Glutamatergic neuron (in vitro differentiated cells): ENCODE results near the gene OGFR. TPM values are rescaled to one million over a fixed set of nuclear protein-coding genes. Genes with fewer than 3 reads are reported as not detected.

ENCODE experiments used
- DNase-seq: peaks from one replicate; pipeline ENCODE4 v3.0.0; 2022
- H3K27ac Mint-ChIP-seq: one replicate; pipeline ENCODE4 v1.8.0; 2020; ENCODE audit warnings: mild to moderate bottlenecking, mixed read lengths, inconsistent platforms; ENCODE audit not compliant: unreplicated experiment
- H3K27me3 Mint-ChIP-seq: one replicate; pipeline ENCODE4 v1.8.0; 2020; ENCODE audit warnings: mild to moderate bottlenecking, moderate library complexity, mixed read lengths, inconsistent platforms; ENCODE audit not compliant: unreplicated experiment
- H3K36me3 Mint-ChIP-seq: one replicate; pipeline ENCODE4 v1.8.0; 2020; ENCODE audit warnings: mild to moderate bottlenecking, mixed read lengths, inconsistent platforms; ENCODE audit not compliant: unreplicated experiment
- H3K4me1 Mint-ChIP-seq: one replicate; pipeline ENCODE4 v1.8.0; 2020; ENCODE audit warnings: mild to moderate bottlenecking, low read depth, mixed read lengths, inconsistent platforms; ENCODE audit not compliant: unreplicated experiment
- H3K4me3 Mint-ChIP-seq: one replicate; pipeline ENCODE4 v1.8.0; 2020; ENCODE audit warnings: mild to moderate bottlenecking, mixed read lengths, inconsistent platforms; ENCODE audit not compliant: unreplicated experiment
- H3K9me3 Mint-ChIP-seq: one replicate; pipeline ENCODE4 v1.8.0; 2020; ENCODE audit warnings: mild to moderate bottlenecking, moderate library complexity, mixed read lengths, inconsistent platforms; ENCODE audit not compliant: unreplicated experiment
- CTCF ChIP-seq: fragments of 200-600 bp; sonication (generic); IDR thresholded peaks from one replicate; pipeline ENCODE4 v1.5.0; 2021; ENCODE audit not compliant: partially characterized antibody, unreplicated experiment
- total RNA-seq: library from RNA; stranded (reverse); fragmentation: NEBNext Ultra II Directional; extraction: Animal tissue kit (Norgen Biotek cat#: 25700); gene quantifications from one replicate; pipeline ENCODE4 v1.2.1, GENCODE V29; 2021; ENCODE audit not compliant: unreplicated experiment

OGFR gene
- total RNA-seq, 1 donor from 2014 or later: 70.5 TPM

- Mint-ChIP-seq H3K4me3 (no peak overlapping the region), H3K4me1 (peaks cover 29% of the 10 kb centered on the region), H3K9me3 (no peaks in the 10 kb centered on the region), H3K27me3 (peaks cover 7% of the 10 kb centered on the region), H3K36me3 (no peaks in the 10 kb centered on the region), H3K27ac (no peak overlapping the region)
- TF ChIP-seq CTCF: no peak
- DNase-seq: no peak
Observed at GRCh38 chr20:62835931-62836861, 31.6 kb downstream of the OGFR start.

DNA sequence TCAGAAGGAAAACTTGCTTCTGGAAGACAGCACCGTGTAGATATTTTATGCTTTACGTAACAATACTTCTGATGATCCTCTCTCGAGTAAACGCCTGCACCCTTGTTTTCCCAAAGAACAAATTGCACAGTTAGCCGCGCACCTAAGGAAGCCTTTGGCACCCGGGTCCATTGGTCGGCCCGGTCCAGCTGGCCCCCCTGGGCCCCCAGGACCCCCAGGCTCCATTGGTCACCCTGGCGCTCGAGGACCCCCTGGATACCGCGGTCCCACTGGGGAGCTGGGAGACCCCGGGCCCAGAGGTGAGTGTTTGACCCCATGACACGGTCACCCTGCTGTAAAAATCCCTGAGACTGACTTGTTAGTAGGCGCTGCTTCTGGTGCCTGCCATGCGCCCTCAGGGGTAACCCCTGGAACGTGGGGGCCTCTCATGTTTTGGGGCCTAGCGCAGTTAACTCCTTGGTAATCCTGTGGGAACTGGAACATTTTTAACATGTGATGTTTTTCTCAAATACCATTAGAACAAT lies 32.4 kb downstream of the OGFR start:
- no peaks in the 10 kb centered on the region for H3K36me3 Mint-ChIP-seq

DNA sequence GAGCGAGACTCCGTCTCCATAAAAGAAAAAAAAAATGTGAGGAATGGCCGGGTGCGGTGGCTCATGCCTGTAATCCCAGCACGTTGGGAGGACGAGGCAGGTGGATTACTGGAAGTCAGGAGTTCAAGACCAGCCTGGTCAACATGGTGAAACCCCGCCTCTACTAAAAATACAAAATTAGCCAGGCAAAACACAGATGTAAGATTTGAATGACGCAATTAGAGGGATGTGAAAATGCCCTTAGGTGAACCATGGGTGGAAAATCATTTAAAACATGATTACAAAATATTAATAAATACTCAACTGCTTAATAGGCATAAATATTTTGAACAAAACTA lies 33.1 kb downstream of the OGFR start:
- TF ChIP-seq CTCF: no peak
- Mint-ChIP-seq H3K4me1 (peaks cover 25% of the 10 kb centered on the region), H3K4me3 (no peak overlapping the region), H3K9me3 (no peaks in the 10 kb centered on the region), H3K36me3 (no peaks in the 10 kb centered on the region), H3K27ac (no peak overlapping the region), H3K27me3 (peaks cover 5% of the 10 kb centered on the region)
- DNase-seq: no peak

More for the DNA sequence above, 32.4 kb downstream of the OGFR start:
- Mint-ChIP-seq H3K9me3 (no peaks in the 10 kb centered on the region), H3K27ac (no peak overlapping the region), H3K4me1 (peaks cover 28% of the 10 kb centered on the region), H3K4me3 (no peak overlapping the region), H3K27me3 (peaks cover 7% of the 10 kb centered on the region)
- no peak for TF ChIP-seq CTCF
- no peak for DNase-seq

- no peak for DNase-seq
- Mint-ChIP-seq H3K27me3 (peaks cover 4% of the 10 kb centered on the region), H3K4me1 (peaks cover 23% of the 10 kb centered on the region), H3K9me3 (peaks cover 2% of the 10 kb centered on the region), H3K36me3 (no peaks in the 10 kb centered on the region), H3K4me3 (no peak overlapping the region), H3K27ac (no peak overlapping the region)
- TF ChIP-seq CTCF: no peak
Observed at GRCh38 chr20:62838128-62838891, 33.7 kb downstream of the OGFR start.
